GM21381 (cell line): ENCODE measurements around the gene CFAP53.
"Not testable (repeated sequence)": the region's sequence is repeated elsewhere in the genome, so short reads cannot be mapped to it uniquely, and the experiment has no call there.

Source experiments
- ATAC-seq: cut with Tn5 transposase; IDR thresholded peaks from one replicate; pipeline ENCODE4 v1.9.1; 2021; ENCODE audit warnings: mild to moderate bottlenecking, moderate library complexity; ENCODE audit not compliant: unreplicated experiment

Gene CFAP53, protein sequence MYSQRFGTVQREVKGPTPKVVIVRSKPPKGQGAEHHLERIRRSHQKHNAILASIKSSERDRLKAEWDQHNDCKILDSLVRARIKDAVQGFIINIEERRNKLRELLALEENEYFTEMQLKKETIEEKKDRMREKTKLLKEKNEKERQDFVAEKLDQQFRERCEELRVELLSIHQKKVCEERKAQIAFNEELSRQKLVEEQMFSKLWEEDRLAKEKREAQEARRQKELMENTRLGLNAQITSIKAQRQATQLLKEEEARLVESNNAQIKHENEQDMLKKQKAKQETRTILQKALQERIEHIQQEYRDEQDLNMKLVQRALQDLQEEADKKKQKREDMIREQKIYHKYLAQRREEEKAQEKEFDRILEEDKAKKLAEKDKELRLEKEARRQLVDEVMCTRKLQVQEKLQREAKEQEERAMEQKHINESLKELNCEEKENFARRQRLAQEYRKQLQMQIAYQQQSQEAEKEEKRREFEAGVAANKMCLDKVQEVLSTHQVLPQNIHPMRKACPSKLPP

DNA sequence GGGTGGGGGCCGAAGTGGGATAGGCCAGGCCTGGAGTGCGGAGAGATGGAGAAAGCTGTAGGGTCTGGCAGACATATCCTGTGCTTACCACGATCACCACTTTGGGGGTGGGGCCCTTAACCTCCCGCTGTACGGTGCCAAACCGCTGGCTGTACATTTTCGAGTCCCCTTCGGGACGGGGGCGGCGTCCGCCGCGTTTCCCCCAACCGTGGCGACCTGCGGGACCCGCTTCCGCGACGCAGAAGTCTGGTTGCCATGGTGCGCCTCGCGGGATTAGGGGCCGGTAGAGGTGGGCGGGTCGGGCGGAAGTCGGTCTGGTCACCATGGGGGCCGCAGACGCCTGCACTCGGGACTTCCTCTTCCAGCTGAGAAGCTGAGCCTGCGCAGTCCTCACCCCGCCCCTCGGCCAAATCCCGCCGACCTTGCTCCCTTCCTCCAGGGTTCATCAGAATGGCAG, at the start of gene CFAP53:
Gene CFAP53, minus strand, starts transcription at position 248 of the 457 bp plus-strand sequence. Its CDS starts 91 bp downstream, at position 157.
- peak; percentile 72 for ATAC-seq

DNA sequence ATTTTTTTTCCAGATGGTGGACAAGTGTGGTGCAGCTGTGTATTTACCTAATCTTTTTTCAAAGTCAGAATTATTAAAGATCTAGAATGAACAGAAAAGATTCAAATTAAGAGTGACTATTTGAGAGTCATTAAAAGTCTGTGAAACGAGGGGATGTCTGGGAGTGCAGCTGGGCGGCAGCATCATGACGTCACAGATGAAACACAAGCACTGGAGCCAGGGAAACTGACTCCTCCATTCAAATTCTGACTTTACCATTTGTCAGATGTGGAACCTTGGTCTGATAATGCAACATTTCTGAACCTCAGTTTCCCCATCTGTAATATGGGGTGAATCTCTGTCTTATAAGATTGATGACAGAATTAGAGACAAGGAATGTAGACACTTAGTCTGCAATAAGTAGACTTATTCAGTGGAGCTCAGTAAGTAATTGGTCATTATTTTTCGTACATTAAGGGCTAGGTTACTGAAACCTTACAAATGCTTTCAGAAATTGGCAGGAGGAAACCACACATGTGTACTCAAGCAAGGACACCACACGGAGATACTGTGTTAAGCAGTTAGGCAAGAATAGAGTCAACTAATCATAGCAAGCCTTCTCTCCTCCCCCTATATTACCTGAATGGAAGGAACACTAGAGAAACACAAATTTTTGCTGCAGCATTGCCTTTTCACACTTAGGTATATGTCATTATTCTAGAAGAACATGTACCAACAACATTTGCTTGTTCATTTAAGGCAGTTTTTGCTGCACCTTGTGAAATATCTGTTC, 49.0 kb upstream of the CFAP53 start:
- ATAC-seq = peak; percentile 64

DNA sequence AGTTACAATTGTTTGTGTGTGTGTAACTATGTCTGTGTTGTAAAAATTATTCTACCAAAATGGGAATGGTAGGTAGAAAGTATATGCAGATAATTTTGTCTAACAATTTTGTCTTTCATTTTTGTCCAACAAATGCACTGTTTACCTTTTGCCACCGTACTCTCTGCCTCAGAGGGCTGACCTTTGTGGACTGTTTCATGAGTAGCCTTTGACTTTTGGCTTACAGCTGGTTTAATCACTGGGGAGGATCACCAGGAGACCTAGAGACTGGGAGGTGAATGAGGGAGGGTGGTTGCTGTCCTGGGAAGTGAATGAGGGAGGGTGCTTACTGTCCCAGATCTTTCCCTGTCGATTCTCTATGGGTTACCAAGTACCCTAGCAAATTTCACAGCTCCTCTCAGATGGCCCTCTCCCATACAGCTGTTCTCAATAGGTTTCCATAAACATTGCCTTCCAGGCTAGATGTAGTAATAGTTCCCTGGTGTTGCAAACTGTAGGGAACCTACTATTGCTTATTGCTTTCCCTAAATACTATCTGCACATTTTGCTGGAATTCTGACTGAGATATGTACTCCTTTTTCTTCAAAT, 47.7 kb upstream of the CFAP53 start:
- no peak for ATAC-seq

DNA sequence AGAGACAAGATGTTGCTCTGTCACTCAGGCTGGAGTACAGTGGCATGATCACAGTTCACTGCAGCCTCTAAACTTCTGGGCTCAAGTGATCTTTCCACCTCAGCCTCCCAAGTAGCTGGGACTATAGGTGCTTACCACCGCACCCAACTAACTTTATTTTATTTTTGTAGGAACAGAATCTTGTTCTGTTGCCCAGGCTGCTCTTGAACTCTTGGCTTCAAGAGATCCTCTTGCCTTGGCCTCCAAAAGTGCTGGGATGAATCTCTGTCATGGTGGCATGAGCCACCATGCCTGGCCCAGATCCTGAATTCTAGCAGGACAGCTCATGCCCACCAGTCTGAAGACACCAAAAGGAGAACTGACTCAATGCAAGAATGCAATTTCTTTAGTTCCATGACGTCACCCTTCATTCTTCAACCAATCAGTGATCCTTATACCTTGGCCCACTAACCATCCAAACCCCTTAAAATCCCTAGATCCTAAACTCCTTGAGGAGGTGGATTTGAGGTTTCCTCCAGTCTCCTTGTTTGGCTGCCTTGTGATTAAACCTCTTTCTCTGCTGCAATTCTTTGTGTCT, 46.8 kb upstream of the CFAP53 start:
- ATAC-seq = peak; percentile 20

DNA sequence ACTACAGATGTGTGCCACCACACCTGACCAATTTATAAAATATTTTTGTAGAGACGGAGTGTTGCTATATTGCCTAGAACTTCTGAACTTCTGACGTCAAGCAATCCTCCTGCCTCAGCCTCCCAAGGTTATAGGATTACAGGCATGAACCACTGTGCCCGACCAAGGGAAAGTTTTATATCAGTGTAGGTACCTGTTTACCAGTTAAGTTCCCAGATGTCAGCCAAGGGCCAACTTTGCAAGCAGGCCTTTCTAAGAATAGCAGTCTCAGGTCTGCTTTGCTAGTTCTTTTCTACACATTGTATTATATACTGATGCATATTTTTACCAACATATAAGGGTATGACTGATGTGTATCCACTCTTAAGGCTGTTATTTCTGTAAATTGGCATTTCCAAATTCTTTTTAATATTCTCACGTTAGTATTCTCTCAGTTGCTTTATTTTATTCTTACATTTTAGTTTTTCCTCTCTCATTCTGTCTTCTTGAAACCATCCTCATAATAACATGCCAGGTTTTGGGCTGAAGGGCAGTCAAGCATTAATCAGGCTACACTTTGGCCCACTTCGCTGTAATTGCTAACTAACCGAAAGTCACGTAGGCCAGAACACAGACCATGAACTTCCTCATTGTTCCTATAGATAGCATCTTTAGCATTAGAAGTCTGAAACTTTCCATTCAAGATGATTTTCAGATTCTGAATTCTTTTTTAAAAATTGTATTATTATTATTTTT, 46.2 kb upstream of the CFAP53 start:
- peak; percentile 63 for ATAC-seq

DNA sequence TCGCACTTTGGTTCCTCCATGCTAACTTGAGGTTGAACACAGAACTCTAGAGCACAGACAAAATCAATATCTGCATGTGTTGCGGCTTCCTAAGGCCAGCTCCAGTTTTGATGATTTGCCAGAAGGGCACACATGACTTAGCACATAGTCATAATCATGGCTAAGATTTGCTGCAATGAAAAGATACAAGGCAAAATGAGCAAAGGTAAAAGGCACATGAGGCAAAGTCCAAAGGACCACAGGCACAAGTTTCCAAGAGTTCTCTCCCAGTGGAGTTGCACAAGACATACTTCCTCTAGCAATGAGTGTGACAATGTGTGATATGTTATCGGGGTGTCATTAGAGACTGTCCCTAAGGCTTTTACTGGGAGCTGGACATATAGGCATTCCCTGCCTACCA, 45.4 kb upstream of the CFAP53 start:
- ATAC-seq = no peak

DNA sequence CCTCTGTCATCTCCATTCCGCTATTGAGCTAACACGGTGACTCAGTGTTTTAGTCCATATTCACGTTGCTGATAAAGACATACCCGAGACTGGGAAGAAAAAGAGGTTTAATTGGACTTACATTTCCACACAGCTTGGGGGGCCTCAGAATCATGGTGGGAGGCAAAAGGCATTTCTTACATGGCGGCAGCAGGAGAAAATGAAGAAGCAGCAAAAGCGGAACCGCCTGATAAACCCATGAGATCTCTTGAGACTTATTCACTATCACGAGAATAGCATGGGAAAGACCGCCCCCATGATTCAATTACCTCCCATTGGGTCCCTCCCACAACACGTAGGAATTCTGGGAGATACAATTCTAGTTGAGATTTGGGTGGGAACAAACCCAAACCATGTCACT, 43.8 kb upstream of the CFAP53 start:
- no peak for ATAC-seq

DNA sequence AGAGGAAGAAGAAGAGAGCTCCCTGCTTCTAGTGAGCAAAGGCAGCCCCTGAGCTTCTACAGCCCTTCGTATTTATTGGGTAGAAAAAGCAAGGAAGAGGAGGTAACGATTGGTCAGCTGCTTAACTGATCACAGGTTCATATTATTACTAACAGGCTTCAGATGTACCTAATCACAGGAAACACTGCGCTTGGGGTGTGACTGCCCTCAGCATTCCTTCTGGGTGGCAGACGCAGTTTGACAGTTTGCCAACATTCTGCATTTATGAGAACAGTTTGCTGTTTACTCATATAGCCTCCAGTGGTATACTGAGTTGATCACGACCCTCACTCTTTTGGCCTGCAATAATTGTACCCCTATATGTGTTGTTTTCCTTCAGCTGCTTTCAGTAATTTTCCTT, 42.6 kb upstream of the CFAP53 start:
- ATAC-seq = not testable (repeated sequence)

DNA sequence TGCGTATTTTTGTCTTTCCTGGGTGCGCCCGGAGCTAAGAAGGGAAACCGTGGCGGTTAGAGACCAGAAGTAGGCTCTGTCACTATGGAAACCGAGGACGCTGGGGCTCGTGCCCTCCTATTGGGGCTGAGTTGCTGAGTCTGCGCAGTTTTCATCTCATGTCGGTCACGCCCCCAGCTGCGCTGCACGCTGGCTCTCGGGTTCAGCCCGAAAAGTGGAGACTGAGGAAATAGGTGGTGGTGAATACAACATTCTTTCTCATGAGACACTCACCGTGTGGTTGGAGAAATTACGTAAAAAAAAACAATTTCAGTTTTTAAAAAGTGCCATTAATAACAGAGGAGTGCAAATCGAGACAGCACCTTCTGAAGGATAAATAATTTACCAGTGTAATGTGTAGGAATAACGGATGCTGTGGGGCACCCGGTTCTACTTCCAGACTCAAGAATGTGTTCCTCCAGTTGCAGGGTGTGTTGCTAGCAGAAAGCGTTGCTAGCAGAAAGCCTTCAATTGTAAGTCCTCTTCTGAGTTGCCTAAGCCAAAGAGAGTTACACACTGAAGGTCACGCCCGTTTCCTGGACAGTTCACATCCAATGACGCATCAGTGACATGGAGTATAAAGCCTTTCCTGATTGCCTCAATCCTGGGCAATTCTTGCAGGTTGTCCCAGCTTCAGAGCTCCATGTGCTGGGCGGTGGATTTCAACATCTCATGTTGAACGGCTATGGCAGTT, 41.6 kb upstream of the CFAP53 start:
- peak; percentile 93 for ATAC-seq

DNA sequence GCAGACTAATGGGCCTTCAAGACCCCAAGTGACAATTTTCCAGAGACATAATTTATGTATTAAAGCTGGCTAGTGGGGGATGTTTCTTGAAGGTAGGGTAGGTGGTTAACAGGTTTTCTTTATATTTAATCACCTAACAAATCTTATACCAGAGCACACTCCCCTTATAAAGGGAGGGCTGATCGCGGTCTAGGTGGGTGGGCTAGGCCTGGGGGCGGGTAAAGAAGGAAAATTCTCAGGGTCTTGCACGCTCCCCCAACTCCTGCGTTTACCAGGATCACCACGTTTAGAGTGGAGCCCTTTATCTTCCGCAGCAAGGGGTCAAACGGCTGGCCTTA, 41.1 kb upstream of the CFAP53 start:
- no peak for ATAC-seq

DNA sequence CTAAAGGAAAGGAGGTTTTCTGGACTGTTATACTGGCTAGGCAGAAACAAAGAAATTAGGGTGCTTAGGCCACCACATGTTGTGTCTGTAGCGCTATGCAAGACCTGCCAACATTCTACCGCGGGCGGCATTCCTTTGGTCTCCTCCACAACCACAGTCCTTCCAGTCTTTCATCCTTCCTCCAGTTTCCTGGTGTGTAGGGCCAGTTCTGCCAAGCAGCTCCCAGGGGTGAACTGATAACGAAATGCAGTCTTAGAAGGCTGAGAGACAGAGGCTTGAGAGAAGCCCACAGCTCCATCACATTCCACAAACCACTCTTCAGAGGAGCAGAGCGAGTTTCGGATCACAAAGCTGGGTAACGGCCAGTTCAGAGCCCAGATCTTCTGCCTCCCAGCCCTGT, 40.6 kb upstream of the CFAP53 start:
- no peak for ATAC-seq

DNA sequence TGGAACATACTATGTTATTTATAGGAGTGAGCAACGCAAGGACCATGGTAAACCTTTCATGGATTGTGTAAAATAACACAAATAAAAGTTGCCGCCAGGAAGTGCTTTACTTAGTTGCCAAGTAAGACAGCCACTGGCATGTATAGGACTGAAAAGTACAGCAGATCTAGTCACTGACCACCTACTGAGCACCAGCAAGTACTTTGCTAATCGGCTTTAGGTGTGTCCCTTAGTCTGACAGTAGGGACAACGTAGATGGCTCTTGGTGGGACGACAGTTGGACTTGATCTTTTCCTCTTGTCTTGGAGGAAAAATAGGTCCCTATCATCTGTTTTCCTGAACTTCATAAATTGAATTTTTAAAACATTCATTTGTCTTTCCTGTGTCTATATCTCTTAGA, 34.8 kb upstream of the CFAP53 start:
- no peak for ATAC-seq

DNA sequence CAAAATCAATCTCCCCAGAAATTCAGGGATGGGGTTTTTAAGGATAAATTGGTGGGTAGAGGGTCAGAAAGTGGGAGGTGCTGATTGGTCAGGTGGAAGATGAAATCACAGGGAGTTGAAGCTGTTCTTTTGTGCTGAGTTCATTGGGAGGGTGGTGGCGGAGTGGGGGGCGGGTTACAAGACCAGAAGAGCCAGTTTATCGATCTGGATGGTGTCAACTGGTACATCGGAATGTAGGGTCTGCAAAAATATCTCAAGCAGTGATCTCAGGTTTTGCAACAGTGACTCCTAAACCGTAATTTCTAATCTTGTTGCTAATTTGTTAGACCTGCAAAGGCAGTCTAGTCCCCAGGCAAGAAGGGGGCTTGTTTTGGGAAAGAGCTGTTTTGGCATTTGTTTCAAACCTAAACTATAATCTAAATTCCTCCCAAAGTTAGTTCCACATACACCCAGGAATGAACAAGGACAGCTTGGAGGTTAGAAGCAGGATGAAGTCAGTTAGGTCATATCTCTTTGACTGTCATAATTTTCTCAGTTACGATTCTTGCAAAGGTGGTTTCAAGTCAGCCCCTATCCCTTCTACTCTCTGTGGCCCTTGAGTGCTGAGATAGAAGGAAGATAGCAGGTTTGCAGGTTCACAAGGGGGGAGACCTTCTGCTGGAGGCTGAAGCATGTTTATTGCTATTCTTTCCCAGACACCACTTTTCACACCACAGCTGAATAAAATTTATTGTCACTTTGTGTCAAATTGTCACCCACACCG, 33.5 kb upstream of the CFAP53 start:
- ATAC-seq = no peak

DNA sequence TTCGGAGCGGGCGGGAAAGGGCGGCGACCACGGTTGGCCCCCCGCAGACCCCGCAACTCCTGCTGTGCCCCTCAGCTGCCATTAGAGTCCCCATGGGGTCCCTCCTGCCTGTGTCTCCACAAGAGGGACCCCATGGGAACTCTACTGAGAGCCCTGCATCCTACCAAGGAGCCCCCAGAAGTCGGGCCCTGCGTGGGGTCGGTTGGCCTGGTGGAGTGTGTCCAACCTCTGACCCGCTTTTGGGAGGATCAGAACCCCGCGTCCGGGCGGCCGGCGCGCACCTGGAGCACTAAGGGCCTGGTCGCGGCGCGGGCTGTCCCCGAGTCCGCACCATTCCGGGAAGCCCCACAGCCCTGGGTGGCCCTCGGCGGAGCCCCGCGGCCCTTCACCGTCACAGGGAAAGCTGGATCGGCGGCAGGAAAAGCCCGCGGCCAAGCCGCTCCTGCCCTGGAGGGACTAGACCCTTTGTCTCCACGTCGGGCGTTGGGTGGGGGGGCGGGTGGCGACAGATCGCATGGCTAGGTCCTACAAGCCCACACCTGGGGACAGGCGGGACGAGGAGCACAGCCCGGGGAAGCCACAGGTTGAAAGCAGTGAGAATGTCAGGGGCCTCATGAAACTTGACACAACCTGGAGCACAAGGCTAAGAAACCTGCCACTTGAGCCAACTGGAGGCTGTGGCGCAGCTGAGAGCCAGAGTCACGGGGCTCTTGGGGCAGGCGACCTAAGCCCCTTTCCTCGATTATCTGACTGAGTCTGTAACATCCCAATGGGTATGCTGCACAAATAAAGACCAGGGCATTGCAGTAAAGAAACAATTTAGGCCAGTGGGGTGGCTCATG, 32.4 kb upstream of the CFAP53 start:
- ATAC-seq = no peak

DNA sequence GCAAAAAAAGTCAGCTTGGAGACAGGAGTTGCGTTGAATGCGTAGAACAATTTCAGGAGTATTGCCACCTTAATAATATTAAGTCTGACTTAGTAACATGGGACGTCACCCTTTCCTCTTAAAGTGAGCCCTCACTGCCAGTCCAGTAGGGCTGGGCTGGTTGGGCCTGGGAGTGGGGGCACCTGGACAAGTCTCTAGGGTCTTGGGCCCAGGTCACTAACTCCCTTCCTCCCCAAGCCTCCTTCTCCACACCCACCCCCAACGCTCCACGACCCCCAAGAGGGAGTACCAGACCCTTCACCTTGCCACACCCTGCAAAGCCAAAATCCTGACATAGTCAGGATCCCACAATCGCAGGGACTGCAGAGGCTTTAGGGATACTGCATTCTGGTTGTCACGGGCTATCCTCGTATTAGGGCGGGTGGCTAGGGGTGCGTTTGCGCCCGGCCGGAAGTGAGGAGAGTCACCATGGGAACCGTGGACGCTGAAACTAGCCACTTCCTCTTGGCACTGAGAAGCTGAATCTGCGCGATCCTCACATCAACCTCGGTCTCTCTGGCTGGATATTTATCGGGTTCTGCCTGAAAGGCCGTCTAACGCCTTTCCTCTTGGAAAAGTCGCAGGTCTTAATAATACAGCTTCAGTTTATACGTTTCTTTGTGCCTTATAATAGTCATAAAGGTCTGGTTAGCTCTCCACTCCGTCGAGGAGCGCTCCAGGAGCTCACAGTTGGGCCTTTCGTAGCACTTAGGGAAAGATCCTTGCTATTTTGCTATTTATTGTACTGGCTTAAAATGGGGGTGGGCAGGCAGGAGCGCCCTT, 31.5 kb upstream of the CFAP53 start:
- peak; percentile 100 for ATAC-seq

DNA sequence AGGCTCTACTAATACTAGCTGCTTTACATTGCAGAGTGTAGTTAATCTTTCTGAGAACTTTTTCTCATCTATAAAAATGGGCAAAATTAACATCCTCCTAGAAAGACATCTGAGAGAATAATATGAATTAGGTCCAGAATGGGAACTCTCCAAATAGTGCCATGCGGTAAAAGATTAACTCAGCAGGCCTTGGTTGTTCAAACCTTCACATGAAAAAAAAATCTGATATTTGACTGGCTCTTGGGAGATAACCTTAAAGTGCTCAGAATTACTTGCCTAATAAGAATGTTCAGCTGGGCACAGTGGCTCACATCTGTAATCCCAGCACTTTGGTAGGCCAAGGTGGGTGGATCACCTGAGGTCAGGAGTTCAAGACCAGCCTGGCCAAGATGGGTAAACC, 26.7 kb upstream of the CFAP53 start:
- ATAC-seq = no peak

DNA sequence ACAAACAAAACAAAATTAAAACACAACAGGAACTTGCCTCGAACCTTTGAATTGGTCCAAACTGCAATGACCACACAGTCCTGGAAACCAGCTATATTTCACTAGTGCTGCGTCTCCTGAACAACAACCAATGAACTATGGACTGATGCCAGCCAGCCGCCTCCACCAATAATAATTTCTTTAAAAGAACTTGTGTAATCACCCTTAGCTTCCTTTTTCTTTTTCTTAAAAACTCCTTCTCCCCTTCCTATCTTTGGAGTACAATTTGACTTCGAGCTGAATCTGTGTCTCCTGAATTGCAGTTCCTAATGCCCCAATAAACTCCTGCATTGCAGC, 22.8 kb upstream of the CFAP53 start:
- no peak for ATAC-seq
